HFF-Myc (cell line): ENCODE measurements around the gene FHIT.

Experiments used
- DNase-seq: peaks from one replicate; pipeline ENCODE4 v3.0.0-alpha.2; 2011; ENCODE audit warnings: low read depth; ENCODE audit errors: extremely low read depth
- H3K4me3 ChIP-seq: replicated peaks from 2 replicates; pipeline ENCODE4 v1.5.1; 2011; ENCODE audit warnings: low read depth, mild to moderate bottlenecking, control low read depth, low read length
- CTCF ChIP-seq: IDR thresholded peaks from 2 replicates; pipeline ENCODE4 v1.5.1; 2012; ENCODE audit warnings: mild to moderate bottlenecking, low read depth, low read length, control low read depth; ENCODE audit errors: missing control alignments

The FHIT gene

GRCh38 chr3:60226912-60227311 lies 1024.3 kb downstream of the FHIT start:
- TF ChIP-seq CTCF = no peak
- no peak for DNase-seq

GRCh38 chr3:60225848-60226247 lies 1025.4 kb downstream of the FHIT start:
- no peak for TF ChIP-seq CTCF
- DNase-seq = no peak
- no peak overlapping the region for H3K4me3 ChIP-seq

More at GRCh38 chr3:60226912-60227311, 1024.3 kb downstream of the FHIT start:
- H3K4me3 ChIP-seq = no peak overlapping the region

GRCh38 chr3:60220768-60221167 lies 1030.5 kb downstream of the FHIT start:
- DNase-seq = no peak
- no peak for TF ChIP-seq CTCF
- no peak overlapping the region for H3K4me3 ChIP-seq

- DNase-seq = no peak
- no peak for TF ChIP-seq CTCF
- H3K4me3 ChIP-seq = no peak overlapping the region
Measured at GRCh38 chr3:60219501-60219900, 1031.8 kb downstream of the FHIT start.

- DNase-seq = no peak
- TF ChIP-seq CTCF = no peak
Measured at GRCh38 chr3:60217156-60217911, 1033.9 kb downstream of the FHIT start.

GRCh38 chr3:60216462-60217075 lies 1034.7 kb downstream of the FHIT start:
- H3K4me3 ChIP-seq = no peak overlapping the region
- TF ChIP-seq CTCF = no peak
- no peak for DNase-seq

More at GRCh38 chr3:60217156-60217911, 1033.9 kb downstream of the FHIT start:
- H3K4me3 ChIP-seq = no peak overlapping the region
